GM21619 (cell line): ENCODE data around the gene MRAS.
"Not testable (repeated sequence)": the region's sequence is repeated elsewhere in the genome, so short reads cannot be mapped to it uniquely, and the experiment has no call there.

ENCODE experiments used
- ATAC-seq: cut with Tn5 transposase; IDR thresholded peaks from one replicate; pipeline ENCODE4 v1.9.1; 2021; ENCODE audit not compliant: unreplicated experiment

MRAS gene

DNA sequence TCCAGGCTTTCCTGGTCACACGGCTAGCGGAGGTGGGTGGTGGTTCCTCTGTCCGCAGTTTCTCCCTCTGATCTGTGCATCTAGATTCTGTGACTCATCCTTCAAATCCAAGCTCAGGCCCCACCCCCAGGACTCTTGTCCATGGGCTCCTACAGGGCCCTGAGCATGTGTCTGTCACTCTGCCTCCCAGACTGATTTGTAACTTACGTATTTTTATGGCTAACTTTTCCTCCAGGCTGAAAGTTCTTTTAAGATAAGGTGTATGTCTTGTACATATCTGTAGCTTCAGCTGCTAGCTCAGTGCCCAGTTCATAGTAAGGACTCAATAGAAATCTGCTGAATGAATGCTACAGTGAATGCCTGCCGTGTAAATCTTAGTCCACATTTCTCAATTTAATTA is 94.1 kb downstream of the MRAS start:
- ATAC-seq, result no peak

DNA sequence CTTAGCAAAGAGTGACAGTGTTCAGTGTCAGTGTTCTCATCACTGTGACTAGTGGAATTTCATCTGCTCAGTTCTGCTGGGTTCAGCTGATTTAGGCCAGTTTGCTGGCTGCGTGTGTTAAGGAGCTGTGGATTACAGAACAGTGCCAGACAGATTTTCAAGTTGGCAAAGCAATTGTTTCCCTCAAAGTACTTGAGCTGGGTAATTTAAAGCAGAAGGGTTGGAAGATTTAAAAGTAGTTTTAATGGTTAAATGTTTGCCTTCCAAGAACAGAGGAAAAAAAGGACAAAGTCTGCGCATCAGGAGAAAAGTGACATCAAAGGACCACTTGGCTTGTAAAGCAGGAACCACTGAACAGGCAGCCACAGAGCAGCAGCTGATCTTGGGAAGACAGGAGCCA is 94.7 kb downstream of the MRAS start:
- no peak for ATAC-seq

DNA sequence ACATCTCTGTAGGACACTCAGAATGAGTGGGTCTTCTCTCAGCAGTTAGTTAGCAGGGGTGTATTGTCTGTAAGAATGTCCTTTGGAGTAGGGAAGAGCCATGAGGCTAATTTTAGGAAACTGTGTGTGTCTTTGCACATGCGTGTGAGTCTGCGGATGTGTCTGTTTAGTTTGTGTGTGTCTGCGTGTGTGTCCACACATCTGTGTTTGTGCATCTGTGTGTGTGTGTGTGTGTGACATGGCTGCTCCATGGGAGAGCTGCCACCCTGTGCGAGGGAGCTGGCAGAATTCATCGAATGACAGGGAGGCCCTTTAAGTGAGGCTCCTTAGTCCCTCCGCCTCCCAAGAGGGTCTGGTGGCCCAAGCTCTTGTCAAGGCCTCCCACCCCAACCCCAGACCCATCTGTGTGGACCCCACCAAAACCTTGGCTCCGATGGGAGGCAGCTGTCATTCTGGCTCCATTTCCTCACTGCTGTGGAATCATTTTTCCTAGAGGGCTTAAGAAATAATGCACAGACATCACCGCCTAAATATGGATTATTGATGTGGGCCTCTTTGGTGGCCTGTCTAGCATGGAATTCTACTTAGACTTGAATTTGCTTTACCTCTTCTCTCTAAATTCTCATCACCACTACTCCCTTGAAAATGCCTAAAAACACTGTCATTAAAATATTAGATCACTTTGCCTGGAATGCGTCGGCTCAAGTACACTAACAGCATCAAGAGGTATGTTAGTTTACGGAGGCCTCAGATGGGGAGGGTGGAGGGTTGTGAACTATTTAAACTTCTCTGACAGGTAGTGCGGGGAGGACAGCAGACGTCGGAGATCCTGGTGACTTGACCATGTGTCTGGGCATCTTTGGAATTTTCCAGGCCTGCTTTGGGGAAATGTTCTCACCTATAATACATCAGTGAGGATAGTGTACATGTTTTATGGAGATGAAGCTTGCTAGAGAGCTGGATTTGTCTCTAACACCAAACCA is 95.4 kb downstream of the MRAS start:
- ATAC-seq, result no peak

DNA sequence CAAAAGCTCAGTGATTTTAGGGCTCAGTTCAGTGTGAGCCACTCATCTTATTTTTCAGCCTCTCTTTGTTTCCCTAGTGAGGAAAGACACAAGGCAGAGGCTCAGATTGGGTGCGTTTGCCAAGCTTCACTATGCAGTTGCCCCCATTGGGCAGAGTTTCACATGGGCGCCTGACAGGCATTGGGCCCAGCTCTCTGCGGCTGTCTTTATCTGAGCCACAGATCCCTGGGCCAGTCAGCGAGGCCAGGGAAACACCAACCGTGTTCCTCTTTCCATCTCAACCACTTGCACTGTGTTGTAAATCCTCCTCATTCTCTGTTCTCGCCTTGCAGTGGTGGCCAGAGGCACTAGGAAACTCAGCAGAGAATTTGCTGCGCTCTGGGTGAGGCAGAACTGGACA is 96.9 kb downstream of the MRAS start:
- ATAC-seq, result no peak

DNA sequence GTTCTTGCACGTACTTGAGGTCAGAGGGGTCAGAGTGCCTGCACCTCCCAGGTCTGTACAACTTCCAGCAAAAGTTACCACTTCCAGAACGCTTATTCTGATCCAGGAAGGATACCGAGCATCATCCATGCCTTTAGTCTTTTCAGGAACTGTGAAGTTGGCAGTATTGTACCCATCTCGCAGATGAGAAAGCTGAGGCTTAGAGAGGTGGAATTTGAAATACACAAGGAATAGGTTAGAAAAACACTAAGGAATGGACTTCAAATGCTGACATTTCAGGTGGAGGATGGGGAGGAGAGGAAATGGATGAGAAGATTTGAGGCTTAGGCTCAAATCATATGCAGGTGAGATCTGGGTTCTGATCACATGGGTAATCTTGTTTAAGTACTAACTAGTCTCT is 97.3 kb downstream of the MRAS start:
- no peak for ATAC-seq

DNA sequence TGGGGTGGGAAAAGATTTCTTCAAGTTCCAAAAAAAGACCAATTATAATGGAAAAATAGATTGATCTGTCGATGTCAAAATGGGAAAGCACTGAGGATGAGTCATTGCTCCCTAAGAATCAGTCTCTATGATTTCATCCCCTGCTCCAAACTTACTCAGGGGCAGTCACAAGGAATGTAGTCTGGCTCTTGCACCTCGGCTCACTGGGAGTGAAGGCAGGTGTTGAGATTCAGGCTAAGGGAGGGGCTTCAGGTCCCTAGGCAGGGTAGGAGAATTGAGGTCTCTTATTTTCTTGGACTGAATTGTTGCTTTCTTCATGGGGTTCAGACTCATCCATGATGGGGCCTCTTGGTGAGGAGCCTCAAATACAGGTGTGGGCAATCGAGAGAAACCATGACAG is 100.3 kb downstream of the MRAS start:
- ATAC-seq, result no peak

DNA sequence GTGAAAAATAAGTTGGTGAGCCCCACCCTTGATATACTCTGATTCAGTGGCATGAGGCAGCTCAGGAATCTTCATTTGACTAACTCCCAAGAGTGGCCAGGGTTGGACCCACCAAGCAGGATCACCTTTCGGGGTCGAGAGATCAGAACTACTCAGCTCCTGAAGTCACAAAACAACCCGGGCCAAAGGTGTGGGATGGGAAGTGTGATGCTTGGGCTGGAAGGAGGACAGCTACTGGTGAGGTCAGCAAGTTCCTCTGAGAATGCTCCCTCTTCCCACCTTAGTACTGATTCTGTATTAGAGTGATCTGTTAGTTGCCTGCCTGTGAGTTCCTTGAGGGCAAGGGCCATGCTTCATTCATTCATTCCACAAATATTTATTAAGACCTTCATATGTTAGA is 101.1 kb downstream of the MRAS start:
- ATAC-seq, result no peak

DNA sequence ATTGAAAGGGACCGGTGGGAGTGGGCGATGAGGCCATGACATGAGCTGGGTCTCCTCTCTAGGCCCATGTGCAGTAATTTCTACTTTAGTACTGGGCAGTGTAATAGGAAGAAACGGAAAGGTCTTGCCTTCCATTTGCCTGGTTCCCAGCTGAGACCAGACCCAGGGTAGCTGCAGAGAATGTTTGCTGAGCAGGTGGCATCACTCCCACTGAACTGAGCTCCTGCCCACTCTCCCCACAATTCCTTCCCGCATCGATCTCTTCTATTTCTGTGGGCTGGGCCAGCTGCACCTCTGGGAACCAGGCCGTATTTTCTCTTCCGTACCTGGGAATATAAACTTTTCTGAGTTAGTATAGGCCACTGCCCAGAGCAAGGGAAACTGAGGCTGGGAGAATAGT is 101.8 kb downstream of the MRAS start:
- ATAC-seq, result no peak

DNA sequence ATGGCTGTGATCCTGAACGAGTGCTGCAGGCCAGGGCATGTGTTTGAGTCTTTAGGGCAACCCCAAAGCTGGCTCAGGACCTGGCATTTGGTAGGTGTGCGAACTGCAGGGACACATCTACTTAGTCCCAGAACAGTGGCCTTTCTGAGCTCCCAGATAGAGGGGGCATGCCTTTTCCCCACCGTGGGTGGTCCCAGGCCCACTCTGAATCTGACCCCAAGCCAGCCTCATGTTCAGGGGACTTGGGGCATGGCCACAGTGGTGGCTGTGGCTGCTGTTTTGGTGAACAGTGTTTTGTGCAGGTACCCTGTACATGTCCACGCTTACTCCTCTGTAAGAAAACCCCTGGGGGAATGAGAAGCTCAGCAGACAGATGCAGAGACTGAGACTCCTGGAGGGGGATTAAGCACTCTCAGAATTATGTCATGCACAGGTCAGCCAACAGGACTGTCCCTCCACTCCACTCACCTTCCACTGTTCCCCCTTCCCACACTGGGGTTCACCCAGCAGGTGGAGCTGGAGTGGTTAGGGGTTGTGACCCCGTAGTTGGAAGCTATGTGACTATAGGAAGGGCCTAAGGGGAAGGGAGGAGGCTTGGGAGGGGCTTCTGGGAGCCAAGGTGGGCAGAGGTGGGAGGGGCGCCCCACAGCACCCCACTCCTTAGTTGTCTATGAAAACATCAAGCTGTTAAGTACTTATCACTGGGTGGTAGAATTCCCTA is 102.5 kb downstream of the MRAS start:
- no peak for ATAC-seq

DNA sequence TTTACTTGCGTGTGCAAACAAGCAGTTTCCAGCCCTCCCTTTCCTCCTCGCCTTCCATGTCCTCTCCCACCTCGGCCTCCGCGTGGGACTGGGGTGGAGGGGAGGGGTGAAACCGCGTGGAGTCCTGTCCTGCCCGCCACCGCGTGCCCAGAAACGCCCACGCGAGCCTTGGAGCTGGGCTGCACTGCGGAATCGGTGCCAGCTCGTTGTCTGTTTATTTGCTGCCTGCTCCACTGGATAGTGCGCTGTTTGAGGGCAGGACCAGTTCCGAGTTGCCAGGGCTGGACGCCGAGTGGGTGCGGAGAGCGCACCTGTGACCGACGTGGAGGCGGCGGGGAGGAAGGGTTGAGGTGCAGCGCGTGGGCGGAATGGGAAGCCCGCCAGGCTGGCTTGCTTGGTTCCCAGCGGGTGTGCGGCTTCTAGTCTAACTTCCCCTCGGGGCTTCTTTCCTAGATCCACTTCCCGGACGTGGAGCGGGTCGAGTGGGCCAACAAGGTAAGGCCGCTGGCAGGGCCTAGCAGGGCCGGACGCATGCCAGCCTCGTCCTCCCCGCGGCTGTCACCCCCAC is 103.3 kb downstream of the MRAS start:
- no peak for ATAC-seq

DNA sequence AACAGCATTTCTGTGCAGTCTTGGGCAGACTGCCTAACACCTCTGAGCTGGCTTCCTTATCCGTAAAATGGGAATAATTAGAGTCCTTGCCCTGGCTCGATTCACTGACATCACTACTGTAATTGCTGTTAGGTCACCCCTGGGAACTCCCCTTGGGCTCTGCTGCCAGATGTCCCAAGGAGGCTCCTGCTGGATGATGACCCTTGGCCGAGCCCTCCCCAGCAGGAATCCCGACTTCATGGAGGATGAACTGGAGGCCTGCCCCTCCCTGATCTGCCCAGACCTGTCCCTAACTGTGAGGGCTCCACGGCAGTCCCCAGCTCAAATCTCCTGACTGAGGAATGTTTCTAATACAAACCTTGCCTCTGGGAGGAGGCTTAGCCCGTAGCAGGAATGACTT is 104.1 kb downstream of the MRAS start:
- no peak for ATAC-seq

DNA sequence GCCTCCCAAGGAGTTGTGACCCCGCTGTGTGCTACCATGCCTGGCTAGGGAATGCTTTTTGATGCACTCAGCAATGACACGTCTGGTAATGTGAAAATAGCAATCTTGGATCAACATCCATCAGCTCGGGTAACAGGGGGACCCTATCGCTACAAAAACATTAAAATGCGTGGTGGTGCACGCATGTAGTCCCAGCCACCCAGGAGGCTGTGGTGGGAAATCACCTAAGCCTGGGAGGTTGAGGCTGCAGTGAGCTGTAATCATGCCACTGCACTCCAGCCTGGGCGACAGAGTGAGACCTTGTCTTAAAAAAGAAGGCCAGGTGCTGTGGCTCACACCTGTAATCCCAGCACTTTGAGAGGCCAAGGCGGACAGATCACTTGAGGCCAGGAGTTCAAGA is 105.6 kb downstream of the MRAS start:
- not testable (repeated sequence) for ATAC-seq
